Stimulated activated CD4-positive, alpha-beta T cell treated with anti-CD3 and anti-CD28 coated beads, Interleukin-1b, Interleukin-23, amount 100 ng/mL, for 24 hours (primary cell): ENCODE results near the gene NHLH2.
A peak's percentile ranks its signal among the peaks of the same experiment; 100 is the strongest.

Experiments used
- DNase-seq, 4 experiments: peaks; one replicate each; pipeline ENCODE4 v3.0.0-alpha.2; 2020; ENCODE audit warnings: low read depth in 4 of 4, low spot score in 1 of 4

NHLH2 gene

GRCh38 chr1:115838431-115839028 lies 2.4 kb downstream of the NHLH2 start:
- no peak for DNase-seq

- no peak for DNase-seq
Measured at GRCh38 chr1:115837740-115838421, 3.0 kb downstream of the NHLH2 start.

GRCh38 chr1:115837341-115837739 lies 3.6 kb downstream of the NHLH2 start:
- no peak for DNase-seq

- DNase-seq: no peak
Measured at GRCh38 chr1:115833856-115834255, 7.1 kb downstream of the NHLH2 start.

- no peak for DNase-seq
Measured at GRCh38 chr1:115832651-115833050, 8.3 kb downstream of the NHLH2 start.

DNA sequence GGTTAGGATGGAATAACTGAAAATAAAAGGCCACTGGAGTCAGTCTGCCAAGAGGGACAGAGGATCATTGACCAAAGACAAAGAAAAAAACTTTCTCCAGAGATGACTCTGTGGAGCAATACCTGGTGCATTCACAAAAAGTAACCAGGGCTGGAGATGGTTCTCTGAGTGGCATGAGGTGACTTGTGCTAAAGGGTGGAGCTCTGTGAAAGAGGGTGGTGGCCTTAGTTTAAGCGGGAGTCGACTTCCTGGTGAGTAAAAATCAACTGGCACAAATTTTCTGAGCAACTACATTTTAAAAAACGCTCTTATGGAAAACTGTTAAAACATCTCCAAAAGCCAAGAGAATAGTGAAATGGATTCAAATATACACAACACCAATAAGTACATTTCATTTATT lies 10.0 kb downstream of the NHLH2 start:
- DNase-seq: no peak

DNA sequence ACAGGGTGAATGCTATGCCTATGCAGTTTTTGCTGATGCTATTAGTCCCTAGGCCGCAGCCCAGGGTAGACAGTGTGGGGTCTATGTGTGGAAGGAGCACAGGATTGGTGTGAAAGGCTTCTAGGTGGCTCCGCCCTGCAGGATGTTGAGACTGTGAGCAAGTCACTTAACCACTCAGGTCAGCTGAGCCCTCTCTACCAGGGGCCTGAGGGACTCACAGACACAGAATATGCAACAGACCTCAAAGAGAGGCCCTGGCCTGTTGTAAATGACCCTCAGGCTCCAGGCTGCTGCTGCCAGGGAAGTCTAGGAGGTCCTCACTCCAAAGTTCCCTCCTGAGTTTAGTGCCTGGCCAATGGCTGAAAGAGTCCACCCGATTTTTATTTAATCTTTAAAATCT lies 11.0 kb downstream of the NHLH2 start:
- no peak for DNase-seq

GRCh38 chr1:115829023-115829674 lies 11.8 kb downstream of the NHLH2 start:
- no peak for DNase-seq

DNA sequence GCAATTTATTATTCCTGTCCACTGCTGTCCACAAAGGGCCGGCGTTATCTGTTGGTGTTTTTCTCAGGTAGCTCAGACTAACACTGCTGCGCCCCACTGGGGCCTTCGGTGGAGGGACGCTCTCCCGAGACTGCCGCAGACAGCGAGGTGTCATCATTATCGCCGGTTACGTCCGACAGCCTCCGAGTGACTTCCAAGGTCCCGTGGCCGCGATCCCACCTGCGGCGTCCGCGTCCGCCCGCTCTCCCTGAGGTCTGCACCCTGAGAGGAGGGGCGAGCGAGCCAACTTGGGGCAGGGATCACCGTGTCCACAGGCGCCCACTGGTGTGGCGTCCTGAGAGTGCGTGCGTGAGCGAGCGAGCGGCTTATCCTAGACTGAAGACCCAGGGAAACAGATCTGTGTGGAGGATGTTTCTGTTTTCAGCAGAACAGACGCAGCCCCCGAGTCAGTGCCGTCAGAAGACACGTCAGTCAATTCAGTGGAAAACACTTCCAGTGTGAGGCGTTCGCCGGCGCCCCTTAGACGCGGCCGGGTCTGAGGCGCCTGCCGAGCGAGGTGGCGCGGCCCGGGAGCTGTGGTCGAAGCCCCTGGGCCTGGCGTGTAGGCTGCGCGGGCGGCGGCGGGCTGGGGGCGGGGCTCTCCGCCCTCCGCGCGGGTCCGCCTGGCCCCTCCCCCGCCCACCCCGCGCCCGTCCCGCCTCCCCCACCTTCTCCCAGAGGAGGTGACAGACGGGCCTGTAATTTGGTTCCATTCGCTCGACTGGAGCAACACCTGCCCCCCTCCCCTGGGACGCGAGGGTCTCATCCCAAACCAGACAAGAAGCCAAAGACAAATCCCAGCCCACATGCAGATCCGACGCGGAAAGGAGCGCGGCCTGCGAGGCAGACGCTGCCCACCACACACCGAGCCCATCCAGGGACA lies 12.6 kb downstream of the NHLH2 start:
- DNase-seq: no peak

DNA sequence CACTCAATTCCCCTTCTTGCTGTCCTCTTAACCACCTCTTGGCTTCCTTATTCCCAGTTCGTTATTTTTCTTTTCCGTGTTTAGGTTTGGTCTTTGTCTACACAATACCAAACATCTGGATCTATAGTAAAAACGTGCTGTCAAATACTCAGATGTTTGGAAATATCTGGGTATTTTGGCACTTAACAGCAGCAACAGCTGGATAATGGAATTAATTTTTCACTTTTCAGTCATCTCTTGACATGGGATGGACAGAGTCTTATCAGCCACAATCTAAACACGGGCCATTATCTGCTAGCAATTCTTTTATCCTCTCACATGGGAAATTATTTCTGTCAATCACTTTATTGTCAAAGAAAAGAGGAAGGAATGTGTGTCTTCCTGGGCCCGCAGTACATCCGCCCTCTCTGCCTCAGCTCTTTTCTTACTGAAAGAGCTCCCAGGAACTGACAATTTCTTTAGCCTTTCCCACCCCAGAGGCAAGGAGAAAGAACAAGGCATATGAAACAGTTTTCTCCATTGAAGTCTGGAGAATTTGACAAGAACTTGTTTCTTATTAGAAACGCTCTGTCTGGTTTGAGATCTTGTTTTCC lies 13.4 kb downstream of the NHLH2 start:
- DNase-seq: no peak

DNA sequence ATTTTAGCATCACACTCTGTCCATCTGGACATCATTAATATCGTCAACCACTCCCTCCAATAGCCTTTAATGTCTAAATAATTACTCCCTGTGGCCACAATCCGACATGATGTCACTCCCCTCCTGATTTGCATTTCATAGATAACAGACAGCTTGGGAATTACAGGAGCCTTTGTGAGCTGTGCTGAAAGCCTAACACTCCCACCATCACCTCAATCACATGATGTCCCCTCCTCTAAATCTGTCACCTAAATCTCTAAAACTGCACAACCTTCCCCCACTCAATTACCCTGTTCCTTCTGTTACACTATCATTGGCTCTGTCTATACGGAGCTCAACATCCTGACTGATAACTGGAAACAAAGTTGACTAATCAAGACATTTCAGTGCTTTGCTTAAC lies 14.3 kb downstream of the NHLH2 start:
- no peak for DNase-seq

- no peak for DNase-seq
Measured at GRCh38 chr1:115822117-115822516, 18.8 kb downstream of the NHLH2 start.

DNA sequence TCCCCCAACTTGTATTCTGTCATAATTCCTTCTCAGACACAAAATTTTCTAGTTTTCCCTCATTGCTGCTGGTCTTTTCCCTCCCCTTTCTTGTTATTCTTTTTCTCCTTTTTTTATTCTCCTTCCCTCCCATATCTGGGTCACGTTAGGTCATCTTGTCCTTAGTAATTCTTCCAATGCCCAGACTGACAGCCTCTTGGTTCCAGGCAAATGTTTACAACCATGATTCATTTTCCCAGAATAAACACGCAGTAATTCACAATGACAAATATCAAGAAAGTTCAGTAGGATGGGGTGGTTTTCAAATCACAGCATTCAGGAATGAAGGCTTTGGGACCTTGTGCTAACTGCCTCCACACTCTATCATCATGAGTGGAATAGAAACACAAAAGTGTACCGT lies 25.2 kb downstream of the NHLH2 start:
- no peak for DNase-seq

GRCh38 chr1:115814685-115815398 lies 26.1 kb downstream of the NHLH2 start:
- DNase-seq: no peak

DNA sequence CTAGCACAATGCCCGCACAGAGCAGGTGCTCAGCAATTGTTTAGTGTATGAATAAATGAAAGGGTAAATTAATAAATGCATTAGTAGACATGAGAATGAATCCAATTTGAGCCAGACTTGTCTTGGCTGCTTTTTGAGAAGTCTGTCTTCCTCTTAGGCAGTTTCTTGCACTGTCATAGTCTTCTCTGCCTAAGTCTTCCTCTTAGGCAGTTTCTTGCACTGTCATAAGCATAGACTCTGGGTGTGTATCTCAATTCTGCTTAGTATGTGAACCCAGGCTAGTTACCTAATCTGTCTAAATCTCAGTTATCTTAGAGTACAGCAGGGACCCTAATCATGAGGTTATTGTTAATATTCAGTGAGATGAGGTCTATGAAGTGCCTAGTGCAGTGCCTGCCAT lies 27.2 kb downstream of the NHLH2 start:
- DNase-seq: no peak

DNA sequence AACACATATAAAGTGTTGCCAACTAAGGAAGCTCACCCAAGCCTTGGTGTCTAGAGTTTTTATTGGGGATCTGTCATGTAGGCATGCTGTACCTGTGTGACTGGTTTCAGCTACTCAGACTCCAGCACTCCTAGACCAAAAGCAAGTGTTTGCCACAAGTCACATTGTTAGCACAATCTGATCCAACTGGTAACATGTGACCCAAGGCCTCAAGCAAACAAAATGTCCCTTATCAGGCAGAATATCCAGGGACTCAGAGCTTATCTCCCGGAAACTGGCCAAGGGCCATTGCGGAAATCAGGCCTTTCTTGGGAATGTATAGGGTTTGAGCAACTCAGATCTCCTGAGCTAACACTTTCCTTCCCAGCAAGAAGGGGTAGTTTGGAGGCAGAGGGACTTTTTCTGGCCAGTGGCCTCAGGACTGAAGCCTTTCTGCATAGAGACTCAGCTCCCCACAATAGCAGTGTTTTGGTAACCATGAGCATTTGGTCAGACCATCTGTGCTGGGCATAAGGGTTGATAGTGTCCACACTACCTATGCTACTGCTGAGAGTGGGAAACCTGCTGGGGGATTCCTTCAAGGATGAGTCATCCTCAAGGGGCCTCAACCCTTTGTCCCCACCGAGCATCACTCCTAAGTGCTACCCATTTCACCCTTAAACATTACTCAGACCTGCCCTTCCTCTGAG lies 29.6 kb downstream of the NHLH2 start:
- no peak for DNase-seq

DNA sequence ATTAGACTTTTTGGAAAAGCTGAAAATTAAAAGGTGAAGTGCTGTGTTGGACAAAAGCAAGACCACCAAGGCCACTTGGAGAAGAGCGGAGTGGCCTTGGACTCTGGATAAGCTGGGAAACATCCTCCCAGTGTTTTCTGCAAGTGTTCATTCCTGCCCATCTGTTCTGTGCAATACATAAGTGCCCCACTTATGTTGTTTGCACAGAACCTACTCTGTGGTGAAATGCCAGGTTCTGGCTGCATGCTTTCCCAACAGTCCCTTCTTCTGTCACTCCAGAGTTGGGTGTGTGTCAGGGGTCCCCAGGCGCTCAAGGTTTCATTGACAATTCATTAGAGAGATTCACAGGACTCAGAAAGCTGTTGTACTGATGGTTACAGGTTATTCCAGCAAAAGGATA lies 30.3 kb downstream of the NHLH2 start:
- DNase-seq: no peak

DNA sequence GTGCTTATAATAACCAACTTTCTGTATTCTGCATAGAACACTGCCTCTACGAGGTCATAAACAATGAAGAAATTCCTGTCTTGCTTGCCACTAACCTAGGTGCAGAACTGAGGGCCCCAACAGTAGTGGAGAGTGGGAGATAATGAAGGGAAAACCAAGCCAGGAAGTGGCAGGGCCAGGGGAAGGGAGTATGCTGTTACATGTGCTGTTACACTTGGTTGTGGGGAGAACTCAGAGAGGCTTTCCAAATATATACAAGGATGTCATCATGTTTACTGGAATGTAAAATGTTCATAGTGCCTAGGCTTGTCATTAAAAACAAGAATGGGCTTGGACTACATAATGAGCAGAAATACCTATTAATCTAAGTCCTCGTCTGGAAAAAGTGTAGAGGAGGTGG lies 31.1 kb downstream of the NHLH2 start:
- no peak for DNase-seq

DNA sequence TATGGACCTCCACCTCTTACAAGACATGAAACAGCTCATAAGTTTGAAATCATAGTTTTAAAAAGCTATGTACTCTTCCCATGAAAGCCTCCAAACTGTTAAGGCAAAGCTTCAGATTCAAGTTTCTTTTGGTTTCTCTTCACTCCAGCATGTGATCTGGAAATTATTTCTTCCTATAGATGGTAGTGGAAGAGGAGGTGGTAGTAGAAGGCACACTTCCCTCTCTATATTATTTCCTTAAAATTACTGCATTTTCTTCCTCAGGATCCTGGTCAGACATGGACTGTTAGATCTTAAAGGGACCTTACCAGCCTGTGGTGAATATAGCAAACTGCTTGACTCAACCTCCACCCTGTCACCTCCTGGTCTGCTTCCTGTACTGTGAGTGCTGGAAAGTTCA lies 31.9 kb downstream of the NHLH2 start:
- no peak for DNase-seq

GRCh38 chr1:115807723-115808122 lies 33.2 kb downstream of the NHLH2 start:
- peak in 2 of 4 experiments; percentile 5 to 30 for DNase-seq
